Measurements from ENCODE around the gene RSPO4. TPM values are rescaled to one million over a fixed set of nuclear protein-coding genes. Genes with fewer than 3 reads are reported as not detected.

The RSPO4 gene
- total RNA-seq, 4 donors from 2014 or later, result 0.27 to 4.8 (median 0.65) TPM

GRCh38 chr20:909641-910040 lies 92.5 kb downstream of the RSPO4 start:
- Histone ChIP-seq H3K4me3 (replicated peaks in 1 of 3) (no peak overlapping the region), H3K4me1 (peaks cover 14 to 31% of the 10 kb centered on the region in 2 donors), H3K36me3 (no peaks in the 10 kb centered on the region), H3K9me3 (no peaks in the 10 kb centered on the region), H3K27me3 (no peaks in the 10 kb centered on the region), H3K27ac (no peak overlapping the region)
- no peak for TF ChIP-seq POLR2A (IDR thresholded peaks at IDR 0.05)
- no peak for TF ChIP-seq CTCF (IDR thresholded peaks at IDR 0.05)
- intact Hi-C loops (cut with DNase I), result no loop called here
- WGBS, 2 donors, result 83 to 94% methylated on average over 2 to 3 of the region's 3 CpGs
- no peak for DNase-seq

Other genes with a start within 250 kb of the RSPO4 start
- gene SLC52A3, start 233.8 kb downstream of the RSPO4 start, total RNA-seq, result 1 to 10 TPM in 1 of 4 donors, under 1 TPM in 3; 0.24 to 2.0 (median 0.63) TPM
- 10 to 100 TPM in 1 of 4 donors, 1 to 10 TPM in 3; 7.0 to 15.5 (median 8.5) TPM for gene FAM110A, start 168.6 kb downstream of the RSPO4 start, total RNA-seq
- 1 to 10 TPM in 3 of 4 donors, under 1 TPM in 1; 0.40 to 3.8 (median 3.2) TPM for gene ANGPT4, start 86.0 kb downstream of the RSPO4 start, total RNA-seq
- 100 to 1,000 TPM in 2 of 4 donors, 10 to 100 TPM in 2; 74.8 to 189 (median 105) TPM for gene PSMF1, start 116.3 kb upstream of the RSPO4 start, total RNA-seq
- 1 to 10 TPM in 3 of 4 donors, under 1 TPM in 1; 0.63 to 2.7 (median 1.8) TPM for gene TMEM74B, start 182.7 kb upstream of the RSPO4 start, total RNA-seq
- under 1 TPM in 1 of 4 donors, not detected in 3; 0.27 TPM for gene C20orf202, start 201.1 kb upstream of the RSPO4 start, total RNA-seq
- gene RAD21L1, start 223.7 kb upstream of the RSPO4 start, total RNA-seq, result not detected